ENCODE measurements around the gene CALD1.

GRCh38 chr7:134763960-134764359 is 15.5 kb upstream of the CALD1 start:
- no peak for TF ChIP-seq CTCF (IDR thresholded peaks at IDR 0.05; ENCODE audit: low read depth, low read length, poor library complexity, severe bottlenecking)
- TF ChIP-seq EZH2phosphoT487 (IDR thresholded peaks at IDR 0.05; ENCODE audit: borderline replicate concordance, low read length), result no peak
